ENCODE measurements around the gene RPLP2. TPM values are rescaled to one million over a fixed set of nuclear protein-coding genes. Genes with fewer than 3 reads are reported as not detected.

The RPLP2 gene
- total RNA-seq, 1 donor from 2014 or later = 211 TPM

DNA sequence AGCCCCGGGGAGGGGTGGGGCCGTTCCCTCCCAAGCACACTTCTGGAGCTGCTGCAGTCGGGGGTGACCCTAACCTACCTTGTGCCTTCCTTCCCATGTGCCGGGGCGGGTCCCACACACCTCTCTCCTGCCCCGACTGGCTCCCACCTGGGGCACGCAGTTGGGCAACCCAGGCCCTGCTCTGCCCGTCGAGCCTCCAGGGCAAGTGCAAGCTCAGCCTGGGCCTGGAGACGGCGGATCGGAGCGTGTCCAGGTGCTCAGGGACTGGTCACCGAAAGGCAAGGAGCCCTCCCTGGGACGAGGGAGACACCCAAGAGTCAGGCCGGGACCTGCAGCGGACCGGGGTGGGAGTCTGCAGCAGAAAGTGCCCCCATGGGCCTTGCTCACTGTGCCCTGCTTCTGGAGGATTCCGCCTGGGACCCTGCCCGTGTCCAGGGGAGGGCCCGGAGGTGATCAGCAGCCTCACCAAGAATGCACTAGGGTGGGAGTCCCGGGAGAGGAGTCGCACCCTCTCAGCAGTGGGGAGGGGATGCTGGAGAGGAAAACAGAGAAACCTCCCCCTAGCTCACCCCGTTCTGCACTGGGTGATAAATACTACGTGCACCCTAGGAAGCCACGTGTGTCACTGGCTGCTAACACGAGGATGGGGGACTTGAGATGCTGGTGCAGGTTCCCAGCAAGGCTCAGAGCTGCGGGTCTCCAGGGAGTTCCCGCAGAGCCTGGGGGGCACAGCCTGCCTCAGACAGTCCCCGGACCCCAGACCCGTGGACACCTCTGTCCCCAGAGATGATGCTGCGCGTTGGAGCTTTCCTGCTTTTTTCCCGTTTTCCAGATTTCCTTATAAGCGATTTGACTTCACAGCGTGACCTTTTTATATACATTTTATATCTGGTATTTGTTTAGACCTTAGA is 27.2 kb upstream of the RPLP2 start:
- Histone ChIP-seq H3K4me3 (ENCODE audit: low read depth, low read length) (no peak overlapping the region), H3K27me3 (ENCODE audit: control insufficient read depth, insufficient read depth, low read length) (no peaks in the 10 kb centered on the region), H3K36me3 (ENCODE audit: control insufficient read depth, insufficient read depth, low read length) (peaks cover 8% of the 10 kb centered on the region)
- DNase-seq (ENCODE audit: low read depth) (no peak), FAIRE-seq (no peak)
- TF ChIP-seq, protein P1, sequence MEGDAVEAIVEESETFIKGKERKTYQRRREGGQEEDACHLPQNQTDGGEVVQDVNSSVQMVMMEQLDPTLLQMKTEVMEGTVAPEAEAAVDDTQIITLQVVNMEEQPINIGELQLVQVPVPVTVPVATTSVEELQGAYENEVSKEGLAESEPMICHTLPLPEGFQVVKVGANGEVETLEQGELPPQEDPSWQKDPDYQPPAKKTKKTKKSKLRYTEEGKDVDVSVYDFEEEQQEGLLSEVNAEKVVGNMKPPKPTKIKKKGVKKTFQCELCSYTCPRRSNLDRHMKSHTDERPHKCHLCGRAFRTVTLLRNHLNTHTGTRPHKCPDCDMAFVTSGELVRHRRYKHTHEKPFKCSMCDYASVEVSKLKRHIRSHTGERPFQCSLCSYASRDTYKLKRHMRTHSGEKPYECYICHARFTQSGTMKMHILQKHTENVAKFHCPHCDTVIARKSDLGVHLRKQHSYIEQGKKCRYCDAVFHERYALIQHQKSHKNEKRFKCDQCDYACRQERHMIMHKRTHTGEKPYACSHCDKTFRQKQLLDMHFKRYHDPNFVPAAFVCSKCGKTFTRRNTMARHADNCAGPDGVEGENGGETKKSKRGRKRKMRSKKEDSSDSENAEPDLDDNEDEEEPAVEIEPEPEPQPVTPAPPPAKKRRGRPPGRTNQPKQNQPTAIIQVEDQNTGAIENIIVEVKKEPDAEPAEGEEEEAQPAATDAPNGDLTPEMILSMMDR (IDR thresholded peaks at IDR 0.05; ENCODE audit: insufficient read depth, low read length, severe bottlenecking) = no peak

GRCh38 chr11:783581-784015 is 26.2 kb upstream of the RPLP2 start:
- no peak for FAIRE-seq
- Histone ChIP-seq H3K27me3 (ENCODE audit: control insufficient read depth, insufficient read depth, low read length) (no peaks in the 10 kb centered on the region), H3K4me3 (ENCODE audit: low read depth, low read length) (no peak overlapping the region), H3K36me3 (ENCODE audit: control insufficient read depth, insufficient read depth, low read length) (peaks cover 8% of the 10 kb centered on the region)
- TF ChIP-seq, protein P1 (IDR thresholded peaks at IDR 0.05; ENCODE audit: insufficient read depth, low read length, severe bottlenecking) = peak; percentile 94
- DNase-seq (ENCODE audit: low read depth) = peak; percentile 77

GRCh38 chr11:786235-787083 is 23.3 kb upstream of the RPLP2 start:
- no peak overlapping the region for H3K4me3 ChIP-seq (ENCODE audit: low read depth, low read length)
- TF ChIP-seq, protein P1 (IDR thresholded peaks at IDR 0.05; ENCODE audit: insufficient read depth, low read length, severe bottlenecking) = no peak
- DNase-seq (ENCODE audit: low read depth) = no peak
- peaks cover 3% of the 10 kb centered on the region for H3K27me3 ChIP-seq (ENCODE audit: control insufficient read depth, insufficient read depth, low read length)
- no peaks in the 10 kb centered on the region for H3K36me3 ChIP-seq (ENCODE audit: control insufficient read depth, insufficient read depth, low read length)
- FAIRE-seq = no peak

GRCh38 chr11:787084-787675 is 22.6 kb upstream of the RPLP2 start:
- Histone ChIP-seq H3K4me3 (ENCODE audit: low read depth, low read length) (no peak overlapping the region), H3K36me3 (ENCODE audit: control insufficient read depth, insufficient read depth, low read length) (peaks cover 3% of the 10 kb centered on the region), H3K27me3 (ENCODE audit: control insufficient read depth, insufficient read depth, low read length) (peaks cover 3% of the 10 kb centered on the region)
- DNase-seq (ENCODE audit: low read depth) (no peak), FAIRE-seq (no peak)
- TF ChIP-seq, protein P1 (IDR thresholded peaks at IDR 0.05; ENCODE audit: insufficient read depth, low read length, severe bottlenecking) = no peak

DNA sequence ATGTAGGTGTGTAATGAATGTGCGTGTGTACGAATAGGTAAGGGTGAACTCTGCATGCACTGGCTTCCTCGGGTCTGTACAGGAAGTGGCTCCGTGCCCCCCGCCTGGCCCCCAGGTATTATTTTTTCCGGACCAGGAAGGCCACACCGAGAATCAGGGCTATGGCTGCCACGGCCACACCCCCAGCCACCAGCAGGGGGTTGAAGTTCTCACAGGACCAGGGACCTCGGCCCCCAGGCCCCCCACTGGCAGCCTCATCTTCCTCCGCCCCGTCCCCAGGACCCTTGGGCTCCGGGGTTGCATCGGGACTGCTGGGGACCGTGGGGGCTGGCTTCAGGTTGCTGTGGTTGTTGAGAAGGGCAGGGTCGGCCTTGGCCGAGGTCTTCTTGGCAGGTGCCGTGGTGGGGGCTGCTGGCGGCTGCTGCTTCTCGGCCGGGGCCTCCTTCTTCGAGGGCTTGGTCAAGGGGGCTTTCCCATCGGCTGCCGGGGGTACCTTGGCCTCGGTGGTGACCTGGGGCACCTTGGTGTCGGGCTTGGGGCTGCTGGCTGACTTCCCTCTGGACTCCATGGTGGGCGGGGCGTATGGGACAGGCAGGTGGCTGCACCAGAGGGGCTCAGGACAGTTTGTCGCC is 21.6 kb upstream of the RPLP2 start:
- DNase-seq (ENCODE audit: low read depth) = no peak
- H3K36me3 ChIP-seq (ENCODE audit: control insufficient read depth, insufficient read depth, low read length) = peaks cover 3% of the 10 kb centered on the region
- peaks cover 3% of the 10 kb centered on the region for H3K27me3 ChIP-seq (ENCODE audit: control insufficient read depth, insufficient read depth, low read length)
- TF ChIP-seq, protein P1 (IDR thresholded peaks at IDR 0.05; ENCODE audit: insufficient read depth, low read length, severe bottlenecking) = no peak
- no peak for FAIRE-seq
- no peak overlapping the region for H3K4me3 ChIP-seq (ENCODE audit: low read depth, low read length)

Measured in bronchial epithelial cell (primary cell).